ENCODE measurements around the gene MSL3B.
"Not testable (repeated sequence)": the region's sequence is repeated elsewhere in the genome, so short reads cannot be mapped to it uniquely, and the experiment has no call there.

Gene MSL3B

DNA sequence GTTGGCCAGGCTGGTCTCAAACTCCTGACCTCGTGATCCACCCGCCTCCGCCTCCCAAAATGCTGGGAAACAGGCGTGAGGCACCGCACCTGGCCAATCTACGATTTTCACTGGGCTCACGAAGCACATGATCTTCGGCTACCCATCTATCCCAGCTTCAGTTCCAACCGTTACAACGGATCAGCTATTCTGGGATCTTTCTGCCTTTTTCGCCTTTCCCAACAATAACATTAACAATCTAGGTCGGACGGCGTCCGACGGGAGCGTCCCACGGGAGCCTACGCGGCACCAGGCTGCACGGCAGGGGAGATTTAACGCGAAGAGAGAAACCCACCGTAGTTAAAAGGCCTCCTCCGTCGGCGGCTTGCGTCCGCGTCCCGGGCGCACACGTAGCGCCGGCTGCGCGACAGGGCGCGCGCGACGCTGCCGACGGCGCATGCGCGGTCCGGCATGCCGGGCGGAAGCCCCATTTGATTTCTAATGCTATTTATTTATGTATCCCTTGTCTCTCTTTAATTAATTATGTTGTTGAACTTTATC, at the start of gene MSL3B:
Gene MSL3B (minus strand): TSS at position 394 of the 540 bp plus-strand sequence.
- DNase-seq (ENCODE audit: low read depth), result peak; percentile 70

DNA sequence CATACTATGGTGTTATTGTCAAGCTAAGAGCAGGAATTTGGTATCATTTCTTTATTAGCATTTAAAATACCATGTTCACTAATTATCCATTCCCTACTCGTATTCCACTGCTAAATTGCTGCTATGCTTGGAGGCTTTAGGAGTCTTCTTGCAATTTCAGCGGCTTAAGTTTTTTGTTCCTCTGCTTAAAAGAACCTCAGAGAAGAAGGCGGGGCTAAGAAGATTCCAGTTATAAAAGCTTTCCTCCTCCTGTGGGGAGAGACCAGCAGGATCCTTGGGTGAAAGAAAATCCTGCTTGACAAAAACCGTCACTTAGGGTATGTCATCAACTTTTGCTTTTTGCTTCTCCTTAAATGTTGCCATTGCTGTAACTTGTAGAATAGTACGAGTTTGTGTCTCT, 48.9 kb upstream of the MSL3B start, which contains the start of gene TRPM8:
Gene TRPM8 (plus strand): TSS at position 258 of the 400 bp plus-strand sequence. CDS start 9,165 bp downstream, outside the sequence.
- no peak for DNase-seq (ENCODE audit: low read depth)

DNA sequence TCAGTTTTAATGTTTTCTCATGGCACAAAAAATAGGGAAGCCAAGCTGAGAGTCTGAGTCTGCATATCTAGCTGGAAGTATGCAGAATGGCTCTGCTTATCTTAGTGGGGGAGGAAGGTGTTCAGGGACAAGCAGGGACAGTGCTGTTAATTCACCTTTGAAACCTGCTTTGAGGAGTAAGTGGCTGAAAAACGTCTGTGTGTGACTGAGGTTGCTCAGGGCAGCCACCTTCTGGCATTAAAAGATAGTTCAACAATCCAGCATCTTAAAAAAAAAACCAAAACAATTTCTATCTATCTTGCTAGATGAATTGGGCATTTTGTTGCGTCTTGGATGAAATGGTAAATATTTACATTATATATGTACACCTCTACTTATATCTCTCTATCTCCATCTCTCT, 46.9 kb upstream of the MSL3B start:
- DNase-seq (ENCODE audit: low read depth), result no peak

DNA sequence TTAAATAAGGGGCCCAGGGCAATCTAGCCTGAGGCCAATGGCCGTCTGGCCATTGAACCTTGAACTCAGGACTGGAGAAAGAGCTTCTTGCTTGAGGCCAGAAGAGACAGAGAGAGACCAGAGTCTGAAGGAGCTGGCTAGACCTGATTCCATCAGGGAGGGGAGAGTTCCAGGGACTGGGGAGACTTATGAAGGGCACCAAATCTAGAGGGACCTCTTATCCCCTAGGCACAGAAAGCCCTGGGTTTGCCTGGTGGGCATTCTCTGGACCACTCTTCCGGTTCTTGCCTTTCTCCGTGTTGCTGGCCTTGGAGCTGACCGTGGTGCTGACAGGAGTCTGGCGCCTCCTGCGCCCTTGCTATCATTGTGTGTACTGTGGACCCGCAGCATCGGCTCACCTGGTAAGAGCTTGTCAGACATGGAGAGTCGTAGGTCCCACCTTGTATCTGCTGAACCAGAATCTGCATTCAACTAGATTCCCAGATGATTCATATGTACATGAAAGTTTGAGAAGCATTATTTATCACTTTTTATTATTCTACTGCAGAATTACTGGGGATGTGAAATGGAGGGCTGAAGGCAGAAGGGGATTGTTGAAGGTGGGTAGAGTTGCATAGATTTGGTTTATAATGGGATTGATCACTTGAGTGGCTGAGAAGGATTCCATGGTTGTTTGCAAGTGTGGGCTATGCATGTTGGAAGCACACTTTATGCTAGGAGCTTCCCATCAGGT, 44.7 kb upstream of the MSL3B start:
- DNase-seq (ENCODE audit: low read depth), result peak; percentile 56

DNA sequence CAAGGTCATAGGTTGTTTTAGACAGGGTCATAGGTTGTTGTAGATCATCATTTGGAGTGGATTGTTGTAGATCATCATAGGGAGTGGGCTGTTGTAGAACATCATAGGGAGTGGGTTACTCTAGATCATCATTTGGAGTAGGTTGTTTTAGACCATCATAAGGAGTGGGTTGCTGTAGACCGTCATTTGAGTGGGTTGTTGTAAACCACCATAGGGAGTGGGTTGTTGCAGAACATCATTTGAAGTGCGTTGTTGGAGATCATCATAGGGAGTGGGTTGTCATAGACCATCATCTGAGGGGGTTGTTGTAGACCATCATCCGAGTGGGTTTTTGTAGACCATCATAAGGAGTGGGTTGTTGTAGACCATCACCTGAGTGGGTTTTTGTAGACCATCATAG, 39.4 kb upstream of the MSL3B start:
- DNase-seq (ENCODE audit: low read depth), result no peak

DNA sequence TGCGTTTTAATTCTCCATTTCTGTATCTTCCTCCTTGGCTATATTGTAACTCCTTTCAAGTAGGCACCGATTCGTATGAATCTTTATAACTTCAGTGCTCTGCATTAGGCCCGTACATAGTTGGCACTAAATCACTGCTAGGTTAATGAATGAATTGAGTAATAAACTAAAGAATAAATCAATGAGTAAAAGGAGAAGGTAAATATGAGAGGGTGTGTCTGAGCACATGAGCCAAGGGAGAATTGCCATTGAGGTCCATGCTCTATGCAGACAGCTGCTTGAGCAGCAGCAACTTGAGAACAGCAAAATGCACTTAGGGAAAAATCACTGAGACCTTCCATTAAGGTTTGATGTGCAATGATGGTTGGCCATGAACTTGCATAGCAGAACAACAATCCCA, 37.8 kb upstream of the MSL3B start:
- DNase-seq (ENCODE audit: low read depth), result no peak

DNA sequence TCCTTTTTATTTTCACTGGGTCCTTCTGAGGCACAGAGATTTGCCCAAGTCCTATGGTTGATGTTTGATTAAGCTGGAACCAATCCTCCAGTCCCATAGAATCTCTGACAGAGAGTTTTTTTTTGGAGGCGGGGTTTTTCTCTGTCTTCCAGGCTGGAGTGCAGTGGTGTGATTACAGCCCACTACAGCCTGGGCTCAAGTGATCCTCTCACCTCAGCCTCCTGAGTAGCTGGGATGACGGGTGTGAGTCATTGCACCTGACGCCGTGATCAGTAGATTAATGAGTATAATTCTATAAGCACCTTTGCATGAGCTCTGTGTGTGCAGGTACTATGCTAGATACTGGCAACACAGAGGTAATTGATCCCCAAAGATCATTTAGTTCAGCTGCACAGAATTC, 33.7 kb upstream of the MSL3B start:
- no peak for DNase-seq (ENCODE audit: low read depth)

DNA sequence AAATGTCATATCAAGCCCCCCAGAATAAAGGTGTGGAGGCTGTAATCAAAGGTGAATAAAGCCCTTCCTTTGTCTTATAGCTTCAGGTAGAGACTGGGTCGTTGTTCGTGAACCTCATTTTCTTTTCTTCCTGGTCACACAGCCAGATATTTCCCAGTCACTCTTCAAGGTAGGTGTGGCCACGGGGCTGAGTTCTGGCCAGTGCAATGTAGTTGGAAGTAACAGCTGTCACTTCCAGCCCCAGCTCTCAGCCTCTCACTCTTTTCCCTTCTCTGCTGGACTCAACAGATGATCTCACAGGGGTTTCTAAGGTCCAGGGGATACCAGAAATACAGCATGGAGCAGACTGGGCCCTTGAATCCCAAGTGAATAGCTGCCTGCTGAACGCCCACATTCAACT, 33.2 kb upstream of the MSL3B start:
- DNase-seq (ENCODE audit: low read depth), result no peak

DNA sequence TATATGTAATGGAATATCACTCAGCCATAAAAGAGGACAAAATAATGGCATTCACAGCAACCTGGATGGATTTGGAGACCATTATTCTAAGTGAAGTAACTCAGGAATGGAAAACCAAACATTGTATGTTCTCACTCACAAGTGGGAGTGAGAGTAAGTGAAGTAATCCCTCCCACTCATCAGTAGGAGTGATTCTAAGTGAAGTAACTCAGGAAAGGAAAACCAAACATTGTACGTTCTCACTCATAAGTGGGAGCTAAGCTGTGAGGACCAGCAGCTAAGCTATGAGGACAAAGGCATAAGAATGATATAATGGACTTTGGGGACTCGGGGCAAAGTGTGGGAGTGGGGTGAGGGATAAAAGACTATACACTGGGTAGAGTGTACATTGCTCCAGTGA, 28.1 kb upstream of the MSL3B start:
- not testable (repeated sequence) for DNase-seq (ENCODE audit: low read depth)

DNA sequence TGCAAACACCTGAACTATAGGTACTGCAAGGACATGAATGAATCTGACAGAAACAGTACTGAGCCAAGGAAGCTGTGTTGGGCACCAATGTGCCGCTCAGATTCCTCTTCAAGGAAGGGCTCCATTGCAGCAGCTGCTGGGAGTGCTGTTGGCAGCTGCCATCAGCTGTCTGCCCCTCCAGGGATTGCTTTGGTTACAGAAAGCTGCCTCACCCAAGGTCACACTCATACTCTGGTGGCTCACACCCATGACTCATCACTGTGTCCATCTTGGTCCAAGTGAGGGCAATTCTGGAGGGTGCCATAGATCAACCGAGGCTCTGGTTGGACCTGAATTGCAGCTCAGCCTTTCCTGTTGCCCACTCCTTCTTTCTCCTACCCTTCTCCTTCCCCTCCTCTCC, 24.6 kb upstream of the MSL3B start:
- peak; percentile 74 for DNase-seq (ENCODE audit: low read depth)

DNA sequence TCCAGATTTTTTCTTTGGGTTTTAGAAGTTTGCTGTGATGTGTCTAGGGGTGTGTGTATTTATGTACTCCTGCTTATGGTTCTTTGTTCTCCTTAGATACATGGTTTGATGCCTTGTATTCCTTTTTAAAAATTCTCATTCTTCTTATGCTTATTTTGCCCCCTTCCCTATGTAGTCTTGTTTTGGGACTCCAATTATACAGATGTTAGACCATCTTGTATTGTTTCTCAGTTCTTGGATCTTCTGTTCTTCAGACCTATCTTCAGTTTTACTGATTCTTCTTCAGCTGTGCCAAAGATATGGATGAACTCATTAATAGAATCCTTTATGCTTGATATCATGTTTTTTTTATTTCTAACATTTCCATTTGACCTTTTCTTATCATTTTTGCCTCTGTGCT, 14.2 kb upstream of the MSL3B start:
- DNase-seq (ENCODE audit: low read depth), result no peak

DNA sequence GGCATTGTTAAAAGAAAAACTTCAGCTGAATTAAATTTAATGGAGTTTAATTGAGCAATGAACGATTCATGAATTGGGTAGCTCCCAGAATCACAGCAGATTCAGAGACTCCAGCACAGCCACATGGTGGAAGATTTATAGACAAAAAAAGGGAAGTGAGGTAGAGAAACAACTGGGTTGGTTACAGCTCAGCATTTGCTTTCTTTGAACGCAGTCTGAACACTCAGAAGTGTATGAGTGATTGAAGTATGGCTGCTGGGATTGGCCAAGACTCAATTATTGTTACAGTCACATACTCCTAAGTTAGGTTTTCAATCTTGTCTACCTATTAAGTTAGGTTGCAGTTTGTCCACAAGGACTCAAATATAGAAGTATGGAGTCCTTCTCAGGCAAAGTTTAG, 3.9 kb upstream of the MSL3B start:
- DNase-seq (ENCODE audit: low read depth), result peak; percentile 46

DNA sequence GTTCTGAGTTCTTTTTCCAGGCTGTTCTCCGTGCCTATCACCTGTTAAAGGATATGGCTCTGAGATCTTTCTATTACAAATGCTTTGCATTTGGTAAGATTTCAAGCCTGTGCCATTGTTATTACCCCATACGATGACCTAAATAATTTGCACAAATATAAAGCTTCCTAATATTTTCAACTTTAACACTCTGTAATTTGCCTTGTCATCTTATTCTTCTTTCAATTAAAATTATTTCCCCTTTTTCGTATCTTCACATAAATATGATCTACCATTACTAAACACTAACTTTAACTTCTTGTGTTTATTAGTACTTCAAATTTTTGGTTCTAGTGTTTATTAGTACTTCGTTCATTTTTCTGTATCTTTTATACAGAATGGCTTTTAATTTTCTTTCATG, 3.2 kb upstream of the MSL3B start:
- no peak for DNase-seq (ENCODE audit: low read depth)

DNA sequence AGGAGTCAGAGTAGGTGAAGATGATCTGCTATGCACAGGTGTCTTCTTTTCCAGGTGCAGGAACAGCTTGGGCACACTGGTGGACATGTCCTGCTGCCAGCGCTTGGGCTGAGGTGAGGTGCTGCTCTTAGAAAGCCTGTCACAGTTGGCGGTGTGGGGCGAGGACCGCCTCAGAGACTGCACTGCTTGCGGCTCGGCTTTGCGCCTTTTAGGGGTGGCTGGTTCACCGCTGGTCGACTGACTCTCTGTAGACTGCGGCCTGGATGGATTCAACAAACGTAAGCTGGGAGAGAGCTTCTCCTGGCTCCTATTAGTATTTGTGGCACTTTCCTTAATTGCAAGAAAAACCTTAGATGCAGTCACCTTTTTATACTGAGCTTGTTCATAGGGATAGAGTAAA, 1.7 kb downstream of the MSL3B start:
- no peak for DNase-seq (ENCODE audit: low read depth)

DNA sequence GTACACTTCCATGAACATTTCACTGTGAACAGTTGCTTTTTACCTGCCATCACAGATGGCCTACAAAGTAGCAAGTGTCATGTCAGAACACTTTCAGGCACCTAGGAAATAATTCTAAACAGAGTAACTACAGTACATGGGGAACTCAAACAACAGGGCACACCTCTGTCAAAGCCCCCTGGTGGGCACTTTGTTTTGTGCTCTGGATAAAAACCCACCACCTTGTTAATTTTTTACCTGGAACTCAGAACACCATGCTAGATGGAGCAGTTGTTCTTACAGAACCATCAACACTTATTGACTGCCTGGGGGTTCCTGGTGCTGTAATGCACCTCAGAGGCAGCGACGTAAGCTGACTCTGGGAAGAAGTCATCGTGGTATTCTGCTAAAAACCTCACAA, 2.3 kb downstream of the MSL3B start:
- no peak for DNase-seq (ENCODE audit: low read depth)

DNA sequence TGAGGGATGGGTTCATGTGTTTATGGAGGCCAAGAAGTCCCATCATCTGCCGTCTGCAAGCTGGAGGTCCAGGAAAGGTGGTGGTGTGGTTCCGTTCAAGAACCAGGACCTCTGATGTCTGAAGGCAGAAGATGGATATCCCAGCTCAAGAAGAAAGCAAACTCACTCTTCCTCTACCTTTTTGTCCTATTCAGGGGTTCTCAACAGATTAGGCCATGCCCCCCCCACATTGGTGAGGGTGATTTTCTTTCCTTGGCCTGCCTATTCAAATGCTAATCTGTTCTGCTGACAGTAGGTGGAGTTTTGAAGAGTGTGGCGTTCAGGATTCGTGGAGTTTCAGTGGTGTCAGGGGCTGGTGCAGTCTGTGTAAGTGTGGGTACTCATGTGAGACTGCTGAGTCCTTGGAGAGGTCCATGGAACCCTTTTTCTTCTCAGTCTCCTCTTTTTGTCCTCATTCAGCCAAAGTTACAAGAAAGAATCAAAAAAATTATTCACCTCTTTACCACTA, 5.9 kb downstream of the MSL3B start:
- no peak for DNase-seq (ENCODE audit: low read depth)

DNA sequence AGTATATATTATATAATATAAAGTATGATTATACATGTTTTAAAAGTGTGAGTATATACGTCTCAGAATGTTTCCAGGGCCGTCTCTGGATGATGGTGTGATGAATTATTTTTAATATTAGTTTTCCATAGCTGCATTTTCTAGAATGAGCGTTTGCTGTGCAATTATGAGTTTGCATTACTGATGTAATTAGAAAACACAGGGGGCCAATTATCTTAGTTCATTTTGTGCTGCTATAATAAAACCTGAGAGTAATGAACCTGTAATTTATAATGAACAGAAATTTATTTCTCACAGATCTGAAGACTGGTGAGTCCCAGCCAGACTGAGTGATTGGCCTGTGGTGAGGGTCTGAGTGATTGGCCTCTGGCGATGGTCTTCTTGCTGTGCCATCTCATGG, 9.9 kb downstream of the MSL3B start:
- no peak for DNase-seq (ENCODE audit: low read depth)

DNA sequence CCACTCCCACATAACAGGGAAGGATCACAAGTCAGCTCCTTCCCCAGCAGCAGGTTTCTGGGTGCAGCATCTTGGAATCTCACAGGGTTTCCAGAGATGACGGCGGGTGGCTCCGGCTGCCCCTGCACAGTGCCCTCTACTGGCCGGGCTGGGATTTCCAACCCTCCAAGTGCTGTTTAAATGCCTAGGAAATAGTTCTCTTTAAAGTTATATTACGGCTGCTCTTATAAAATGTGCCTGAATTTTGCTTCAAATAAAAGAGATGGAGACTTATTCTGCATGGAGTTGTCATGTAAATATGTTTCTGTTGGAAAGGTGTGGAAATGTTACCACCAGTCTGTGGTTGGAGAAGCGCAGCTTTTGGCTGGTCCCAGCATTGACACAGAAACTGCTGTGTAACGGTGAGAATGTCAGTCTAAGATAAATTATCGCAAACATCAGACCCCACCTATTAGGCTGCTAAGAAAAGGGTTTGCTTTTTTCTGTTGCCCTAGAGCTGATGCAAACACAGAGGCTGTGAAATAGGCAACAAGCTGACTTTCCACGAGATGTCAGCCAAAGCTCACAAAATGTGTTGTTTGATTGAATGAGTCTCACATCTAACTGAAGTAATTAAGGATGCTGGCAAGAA, 10.6 kb downstream of the MSL3B start:
- DNase-seq (ENCODE audit: low read depth), result peak; percentile 62

DNA sequence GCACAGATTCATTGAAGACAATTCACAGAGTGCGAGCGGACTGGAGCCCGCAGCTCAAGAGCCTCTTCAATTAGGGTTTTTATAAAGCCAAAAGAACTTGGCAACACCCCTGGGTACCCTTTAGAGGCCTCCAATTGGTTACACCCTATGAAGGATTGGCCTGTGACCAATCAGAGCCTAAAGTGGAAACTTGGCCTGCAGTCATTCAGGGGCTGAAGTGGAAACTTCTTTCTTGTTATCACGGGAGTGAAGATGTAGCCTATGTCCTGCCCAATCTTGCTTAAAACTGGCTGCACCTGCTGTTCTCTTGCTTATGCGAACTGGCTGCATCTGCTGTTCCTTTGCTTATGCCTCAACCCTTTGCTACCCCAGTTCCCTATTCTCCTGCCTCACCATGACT, 12.0 kb downstream of the MSL3B start:
- no peak for DNase-seq (ENCODE audit: low read depth)

DNA sequence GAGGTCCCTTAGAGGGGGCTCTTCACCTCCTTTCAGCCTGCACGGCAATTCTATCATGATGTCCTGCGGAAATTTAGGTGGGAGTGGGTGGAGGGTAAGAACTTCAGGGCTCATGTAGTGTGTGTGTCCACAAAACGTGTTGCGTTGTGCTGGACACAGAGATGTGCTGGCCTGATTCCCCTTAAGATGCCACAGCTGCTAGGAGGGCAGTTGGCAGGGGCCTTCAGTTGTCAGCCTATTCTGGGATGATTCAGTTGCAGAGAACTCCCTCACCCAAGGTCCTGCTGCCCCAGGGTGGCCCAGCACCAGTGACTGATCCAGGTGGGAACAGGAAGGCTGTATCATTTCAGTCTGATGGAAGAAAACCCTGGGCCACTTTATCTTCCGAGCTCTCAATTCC, 12.8 kb downstream of the MSL3B start:
- peak; percentile 56 for DNase-seq (ENCODE audit: low read depth)

DNA sequence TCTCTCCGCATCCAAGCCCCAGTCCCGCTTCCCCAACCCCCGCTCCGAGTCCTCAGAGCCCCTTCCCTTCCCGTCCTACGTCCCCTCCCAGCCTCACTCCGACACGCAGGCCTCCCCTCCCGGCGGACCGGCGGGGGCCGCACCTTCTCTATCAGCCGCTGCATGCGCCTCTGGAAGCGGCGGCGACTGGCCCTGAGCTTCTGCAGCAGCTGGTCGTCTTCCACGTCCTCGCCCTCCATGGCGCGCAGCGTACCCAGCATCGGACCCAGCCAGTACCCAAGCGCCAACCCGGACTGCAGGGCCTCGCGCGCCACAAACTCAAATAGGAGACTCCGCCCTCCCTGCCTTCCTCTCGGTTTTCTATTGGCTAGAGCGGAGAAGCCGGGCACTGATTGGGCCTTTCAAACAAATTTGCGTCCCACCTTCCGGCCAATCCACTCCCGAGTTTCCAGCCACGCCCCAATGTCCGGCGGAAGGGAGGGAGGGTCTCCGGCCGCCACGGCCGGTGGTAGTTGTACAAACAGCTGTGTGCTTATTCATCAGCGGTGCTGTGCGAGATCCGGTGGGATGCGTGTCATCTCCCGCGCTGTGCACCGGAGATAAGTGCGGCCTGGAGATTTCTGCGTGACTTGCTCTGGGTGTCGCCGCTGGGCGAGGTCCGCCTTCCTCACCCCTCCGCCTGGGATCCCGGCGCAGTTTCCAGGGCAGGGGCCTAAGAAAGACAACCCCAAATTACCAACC, 13.8 kb downstream of the MSL3B start, which contains the start of gene HJURP:
Gene HJURP (minus strand): TSS at position 295 of the 741 bp plus-strand sequence. CDS start 35 bp downstream, at position 260.
- DNase-seq (ENCODE audit: low read depth), result peak; percentile 99

DNA sequence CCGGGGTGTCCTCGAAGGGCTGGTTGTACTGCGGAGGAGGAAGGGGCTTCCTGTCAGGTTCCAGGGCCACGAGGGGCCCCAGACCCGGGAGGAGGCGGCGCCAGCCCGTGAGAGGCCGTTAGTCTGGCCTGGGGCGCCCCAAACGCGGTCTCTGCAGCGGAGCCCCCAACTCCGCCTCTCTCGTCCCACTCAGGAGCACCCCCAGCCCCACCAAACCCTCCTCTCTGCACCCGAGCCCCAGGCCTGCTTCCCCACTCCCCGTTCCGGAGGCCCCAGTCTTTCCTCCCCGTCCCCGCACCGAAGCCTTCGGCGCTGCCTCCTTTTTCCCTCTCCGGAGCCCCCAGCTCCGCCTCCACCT, 14.3 kb downstream of the MSL3B start:
- DNase-seq (ENCODE audit: low read depth), result no peak

All from RPMI7951 (cell line).